Measurements from ENCODE around the gene RXRB.

The RXRB gene

DNA sequence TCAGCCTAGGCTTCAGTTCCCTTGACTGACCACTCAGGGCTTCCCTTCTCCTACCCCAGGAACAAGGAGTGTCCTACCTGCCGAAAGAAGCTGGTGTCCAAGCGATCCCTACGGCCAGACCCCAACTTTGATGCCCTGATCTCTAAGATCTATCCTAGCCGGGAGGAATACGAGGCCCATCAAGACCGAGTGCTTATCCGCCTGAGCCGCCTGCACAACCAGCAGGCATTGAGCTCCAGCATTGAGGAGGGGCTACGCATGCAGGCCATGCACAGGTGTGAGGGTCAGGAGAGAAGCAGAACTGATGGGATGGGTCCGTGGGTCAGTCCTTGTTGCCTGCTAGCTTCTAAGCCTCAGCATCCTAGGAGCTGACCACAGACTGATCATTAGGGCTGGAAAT is 9.4 kb upstream of the RXRB start:
- DNase-seq (ENCODE audit: low read depth in 1 of 2, low spot score in 1 of 2) = no peak
- no peak overlapping the region for H3K4me3 ChIP-seq (replicated peaks; ENCODE audit: insufficient read depth, low read length)
- H3K27me3 ChIP-seq (ENCODE audit: insufficient read depth, poor library complexity, severe bottlenecking) = peaks cover 3% of the 10 kb centered on the region
- H3K27ac ChIP-seq (replicated peaks) = no peak overlapping the region
- TF ChIP-seq POLR2AphosphoS5 (IDR thresholded peaks at IDR 0.05; ENCODE audit: low read depth) (no peak), SPI1 (IDR thresholded peaks at IDR 0.05; ENCODE audit: borderline replicate concordance, low read depth) (no peak), GABPA (IDR thresholded peaks at IDR 0.05; ENCODE audit: low read depth) (no peak), CTCF (IDR thresholded peaks at IDR 0.05; ENCODE audit: insufficient read depth, low read length) (no peak)
- TF ChIP-seq, protein P1, sequence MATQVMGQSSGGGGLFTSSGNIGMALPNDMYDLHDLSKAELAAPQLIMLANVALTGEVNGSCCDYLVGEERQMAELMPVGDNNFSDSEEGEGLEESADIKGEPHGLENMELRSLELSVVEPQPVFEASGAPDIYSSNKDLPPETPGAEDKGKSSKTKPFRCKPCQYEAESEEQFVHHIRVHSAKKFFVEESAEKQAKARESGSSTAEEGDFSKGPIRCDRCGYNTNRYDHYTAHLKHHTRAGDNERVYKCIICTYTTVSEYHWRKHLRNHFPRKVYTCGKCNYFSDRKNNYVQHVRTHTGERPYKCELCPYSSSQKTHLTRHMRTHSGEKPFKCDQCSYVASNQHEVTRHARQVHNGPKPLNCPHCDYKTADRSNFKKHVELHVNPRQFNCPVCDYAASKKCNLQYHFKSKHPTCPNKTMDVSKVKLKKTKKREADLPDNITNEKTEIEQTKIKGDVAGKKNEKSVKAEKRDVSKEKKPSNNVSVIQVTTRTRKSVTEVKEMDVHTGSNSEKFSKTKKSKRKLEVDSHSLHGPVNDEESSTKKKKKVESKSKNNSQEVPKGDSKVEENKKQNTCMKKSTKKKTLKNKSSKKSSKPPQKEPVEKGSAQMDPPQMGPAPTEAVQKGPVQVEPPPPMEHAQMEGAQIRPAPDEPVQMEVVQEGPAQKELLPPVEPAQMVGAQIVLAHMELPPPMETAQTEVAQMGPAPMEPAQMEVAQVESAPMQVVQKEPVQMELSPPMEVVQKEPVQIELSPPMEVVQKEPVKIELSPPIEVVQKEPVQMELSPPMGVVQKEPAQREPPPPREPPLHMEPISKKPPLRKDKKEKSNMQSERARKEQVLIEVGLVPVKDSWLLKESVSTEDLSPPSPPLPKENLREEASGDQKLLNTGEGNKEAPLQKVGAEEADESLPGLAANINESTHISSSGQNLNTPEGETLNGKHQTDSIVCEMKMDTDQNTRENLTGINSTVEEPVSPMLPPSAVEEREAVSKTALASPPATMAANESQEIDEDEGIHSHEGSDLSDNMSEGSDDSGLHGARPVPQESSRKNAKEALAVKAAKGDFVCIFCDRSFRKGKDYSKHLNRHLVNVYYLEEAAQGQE (IDR thresholded peaks at IDR 0.05; ENCODE audit: insufficient replicate concordance, low read depth) = no peak

GRCh38 chr6:33208091-33208967 is 7.9 kb upstream of the RXRB start, which contains the start of gene RING1:
RING1 (plus strand) TSS chr6:33208500; CDS start chr6:33208823, 323 bp downstream.
- DNase-seq (ENCODE audit: low read depth in 1 of 2, low spot score in 1 of 2) = peak; percentile 75 to 84
- peak within 1 kb of the TSS; percentile 80 for H3K4me3 ChIP-seq (replicated peaks; ENCODE audit: insufficient read depth, low read length)
- TF ChIP-seq SPI1 (IDR thresholded peaks at IDR 0.05; ENCODE audit: borderline replicate concordance, low read depth) (no peak), GABPA (IDR thresholded peaks at IDR 0.05; ENCODE audit: low read depth) (peak; percentile 74), POLR2AphosphoS5 (IDR thresholded peaks at IDR 0.05; ENCODE audit: low read depth) (peak; percentile 88), CTCF (IDR thresholded peaks at IDR 0.05; ENCODE audit: insufficient read depth, low read length) (no peak)
- TF ChIP-seq, protein P1 (IDR thresholded peaks at IDR 0.05; ENCODE audit: insufficient replicate concordance, low read depth) = peak; percentile 31
- peak within 1 kb of the TSS; percentile 89 for H3K27ac ChIP-seq (replicated peaks)
- peaks cover 3% of the 10 kb centered on the region for H3K27me3 ChIP-seq (ENCODE audit: insufficient read depth, poor library complexity, severe bottlenecking)

- H3K27me3 ChIP-seq (ENCODE audit: insufficient read depth, poor library complexity, severe bottlenecking) = no peaks in the 10 kb centered on the region
Measured at GRCh38 chr6:33207552-33208090, 7.2 kb upstream of the RXRB start.

More at GRCh38 chr6:33207552-33208090, 7.2 kb upstream of the RXRB start:
- H3K27ac ChIP-seq (replicated peaks) = peak overlapping the region; percentile 89
- DNase-seq (ENCODE audit: low read depth in 1 of 2, low spot score in 1 of 2) = peak in 1 of 2 experiments; percentile 25
- H3K4me3 ChIP-seq (replicated peaks; ENCODE audit: insufficient read depth, low read length) = peak overlapping the region; percentile 80
- TF ChIP-seq GABPA (IDR thresholded peaks at IDR 0.05; ENCODE audit: low read depth) = no peak
- TF ChIP-seq, protein P1 (IDR thresholded peaks at IDR 0.05; ENCODE audit: insufficient replicate concordance, low read depth) = no peak
- no peak for TF ChIP-seq CTCF (IDR thresholded peaks at IDR 0.05; ENCODE audit: insufficient read depth, low read length)
- no peak for TF ChIP-seq POLR2AphosphoS5 (IDR thresholded peaks at IDR 0.05; ENCODE audit: low read depth)
- no peak for TF ChIP-seq SPI1 (IDR thresholded peaks at IDR 0.05; ENCODE audit: borderline replicate concordance, low read depth)

All from HL-60 (cell line).